Measurements from ENCODE around the gene POTEH. TPM values are rescaled to one million over a fixed set of nuclear protein-coding genes. Genes with fewer than 3 reads are reported as not detected.
"Not testable (repeated sequence)": the region's sequence is repeated elsewhere in the genome, so short reads cannot be mapped to it uniquely, and the experiment has no call there.

POTEH gene
- not detected for polyA plus RNA-seq (2012; ENCODE audit: insufficient read depth, insufficient read length)

- H3K4me3 ChIP-seq (ENCODE audit: low read length); DNase-seq (ENCODE audit: low read depth, low spot score): not testable (repeated sequence)
These were observed at the start of gene POTEH for GRCh38 chr22:15689749-15690125. POTEH (plus strand) TSS chr22:15690026; CDS start chr22:15690078, 52 bp downstream.

GRCh38 chr22:15642288-15642861 is 47.5 kb upstream of the POTEH start:
- not testable (repeated sequence) for H3K4me3 ChIP-seq (ENCODE audit: low read length); DNase-seq (ENCODE audit: low read depth, low spot score)

DNA sequence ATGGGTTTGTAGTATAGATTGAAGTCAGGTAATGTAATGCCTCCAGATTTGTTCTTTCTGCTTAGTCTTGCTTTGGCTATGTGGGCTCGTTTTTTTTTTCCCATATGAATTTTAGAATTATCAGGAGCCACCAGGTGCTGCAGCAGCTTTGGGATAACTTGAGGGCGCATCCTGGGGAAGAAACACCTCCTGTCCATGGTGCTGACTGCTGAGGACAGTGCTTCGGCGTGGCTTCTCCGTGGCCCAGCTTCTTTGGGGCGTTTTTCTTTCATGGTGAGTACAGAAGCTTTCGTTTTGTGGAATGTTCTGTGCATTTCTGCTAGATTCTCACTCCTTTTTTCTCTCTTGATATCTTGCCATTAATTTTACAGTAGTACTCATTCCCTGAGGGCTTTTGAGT is 37.9 kb upstream of the POTEH start:
- not testable (repeated sequence) for H3K4me3 ChIP-seq (ENCODE audit: low read length); DNase-seq (ENCODE audit: low read depth, low spot score)

DNA sequence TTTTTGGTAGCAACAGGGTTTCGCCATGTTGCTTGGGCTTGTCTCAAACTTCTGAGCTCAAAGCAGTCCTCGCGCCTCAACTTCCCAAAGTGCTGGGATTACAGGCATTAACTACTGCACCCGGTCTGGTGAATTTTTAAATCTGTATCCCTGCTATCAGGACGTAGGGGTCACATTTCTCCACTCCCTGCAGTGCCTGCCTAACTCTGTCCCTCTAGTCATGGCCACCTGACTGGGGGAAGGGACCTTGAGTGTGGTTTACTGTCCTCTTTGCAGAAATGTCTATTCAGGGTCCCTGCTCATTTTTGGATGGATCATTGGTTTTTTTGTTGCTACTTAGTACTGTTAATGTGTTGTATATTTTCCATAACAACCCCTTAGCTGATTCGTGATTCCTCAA is 37.1 kb upstream of the POTEH start:
- DNase-seq (ENCODE audit: low read depth, low spot score); H3K4me3 ChIP-seq (ENCODE audit: low read length): not testable (repeated sequence)

DNA sequence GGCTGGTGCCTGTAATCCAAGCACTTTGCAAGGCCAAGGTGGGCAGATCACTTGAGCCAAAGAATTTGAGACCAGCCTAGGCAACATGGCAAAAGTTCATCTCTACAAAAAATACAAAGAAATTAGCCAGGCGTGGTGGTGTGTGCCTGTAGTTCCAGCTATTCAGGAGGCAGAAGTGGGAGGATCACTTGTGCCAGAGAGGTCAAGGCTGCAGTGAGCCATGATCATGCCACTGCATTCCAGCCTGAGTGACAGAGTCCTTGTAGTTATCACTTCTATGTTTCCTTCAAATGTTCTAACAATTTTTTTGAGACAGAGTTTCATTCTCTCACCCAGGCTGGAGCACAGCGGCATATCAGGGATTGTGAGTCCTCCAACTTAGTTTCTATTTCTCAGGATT is 36.6 kb upstream of the POTEH start:
- H3K4me3 ChIP-seq (ENCODE audit: low read length); DNase-seq (ENCODE audit: low read depth, low spot score): not testable (repeated sequence)

DNA sequence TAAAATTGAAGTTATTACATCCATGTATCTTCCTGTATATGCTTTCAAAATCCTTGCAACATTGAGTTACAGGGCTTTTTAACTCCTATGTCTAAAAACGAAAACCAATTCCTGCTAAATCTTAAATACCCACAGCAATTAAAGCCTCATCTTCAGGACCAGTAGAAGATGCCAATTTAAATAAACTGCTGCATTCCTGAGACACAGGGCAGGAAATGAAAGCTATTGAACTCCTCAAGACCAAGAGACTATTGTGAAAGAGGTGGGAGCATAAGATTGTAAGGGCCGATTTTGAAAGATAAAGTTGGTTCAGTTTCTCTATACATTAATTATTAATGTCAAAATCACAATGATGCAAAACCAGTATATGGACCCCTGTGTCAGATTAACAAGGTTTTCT is 28.7 kb upstream of the POTEH start:
- not testable (repeated sequence) for H3K4me3 ChIP-seq (ENCODE audit: low read length); DNase-seq (ENCODE audit: low read depth, low spot score)

DNA sequence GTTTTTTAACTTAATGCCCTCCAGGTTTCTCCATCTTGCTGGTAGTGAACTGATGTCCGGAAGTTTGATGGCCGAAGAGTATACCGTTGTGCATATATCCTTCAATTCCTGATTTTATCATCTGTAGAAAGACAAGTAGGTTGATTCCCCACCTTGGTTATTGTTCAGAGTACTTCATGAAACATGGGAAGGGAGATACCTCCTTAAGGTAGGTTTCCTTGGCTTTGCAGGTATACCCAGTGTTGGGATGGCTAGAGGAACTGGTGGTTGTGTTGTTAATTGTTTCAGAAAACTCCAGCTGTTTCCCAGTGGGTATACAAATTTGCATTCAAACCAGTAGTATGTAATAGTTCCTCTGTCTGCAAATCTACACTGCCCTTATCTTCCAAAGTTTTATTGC is 25.1 kb upstream of the POTEH start:
- not testable (repeated sequence) for H3K4me3 ChIP-seq (ENCODE audit: low read length); DNase-seq (ENCODE audit: low read depth, low spot score)

DNA sequence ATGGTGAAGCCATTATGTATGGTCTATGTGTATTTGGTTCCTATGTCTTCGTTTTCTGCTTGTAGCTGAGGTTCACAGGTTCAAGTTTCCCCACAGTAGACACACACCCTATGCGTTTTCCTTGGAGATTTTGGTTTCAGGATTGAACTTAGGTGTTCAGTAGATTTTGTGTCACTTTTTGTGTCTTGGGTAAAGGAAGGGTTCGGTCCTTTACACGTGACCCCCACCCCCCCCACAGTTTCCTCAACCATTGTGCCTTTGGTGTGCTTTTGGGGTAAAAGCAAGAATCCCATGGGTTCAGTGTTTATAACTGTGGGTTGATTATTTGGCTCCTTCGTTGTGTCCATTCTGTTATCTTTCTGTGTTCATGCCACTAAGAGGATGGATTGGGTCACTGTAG is 24.3 kb upstream of the POTEH start:
- not testable (repeated sequence) for H3K4me3 ChIP-seq (ENCODE audit: low read length)

DNA sequence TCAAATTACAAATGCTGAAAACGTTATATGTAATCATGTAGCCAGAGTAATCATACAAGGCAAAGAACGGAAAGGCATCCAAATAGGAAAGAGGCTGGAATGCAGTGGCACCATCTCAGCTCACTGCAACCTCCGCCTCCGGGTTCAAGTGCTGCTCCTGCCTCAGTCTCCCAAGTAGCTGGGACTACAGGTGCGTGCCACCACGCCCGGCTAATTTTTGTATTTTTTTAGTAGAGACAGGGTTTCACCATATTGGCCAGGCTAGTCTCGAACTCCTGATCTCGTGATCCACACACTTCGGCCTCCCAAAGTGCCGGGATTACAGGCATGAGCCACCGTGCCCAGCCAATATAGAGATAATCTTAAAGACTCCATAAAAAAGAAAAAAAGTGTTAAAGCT is 20.4 kb upstream of the POTEH start:
- not testable (repeated sequence) for DNase-seq (ENCODE audit: low read depth, low spot score); H3K4me3 ChIP-seq (ENCODE audit: low read length)

More for the DNA sequence above, 24.3 kb upstream of the POTEH start:
- not testable (repeated sequence) for DNase-seq (ENCODE audit: low read depth, low spot score)

GRCh38 chr22:15679702-15680101 is 10.1 kb upstream of the POTEH start:
- H3K4me3 ChIP-seq (ENCODE audit: low read length); DNase-seq (ENCODE audit: low read depth, low spot score): not testable (repeated sequence)

GRCh38 chr22:15684115-15684514 is 5.7 kb upstream of the POTEH start:
- not testable (repeated sequence) for DNase-seq (ENCODE audit: low read depth, low spot score); H3K4me3 ChIP-seq (ENCODE audit: low read length)

- H3K4me3 ChIP-seq (ENCODE audit: low read length), result not testable (repeated sequence)
These were observed 5.1 kb upstream of the POTEH start for GRCh38 chr22:15684695-15685094.

GRCh38 chr22:15685641-15686040 is 4.2 kb upstream of the POTEH start:
- not testable (repeated sequence) for DNase-seq (ENCODE audit: low read depth, low spot score); H3K4me3 ChIP-seq (ENCODE audit: low read length)

More at GRCh38 chr22:15684695-15685094, 5.1 kb upstream of the POTEH start:
- DNase-seq (ENCODE audit: low read depth, low spot score), result not testable (repeated sequence)

DNA sequence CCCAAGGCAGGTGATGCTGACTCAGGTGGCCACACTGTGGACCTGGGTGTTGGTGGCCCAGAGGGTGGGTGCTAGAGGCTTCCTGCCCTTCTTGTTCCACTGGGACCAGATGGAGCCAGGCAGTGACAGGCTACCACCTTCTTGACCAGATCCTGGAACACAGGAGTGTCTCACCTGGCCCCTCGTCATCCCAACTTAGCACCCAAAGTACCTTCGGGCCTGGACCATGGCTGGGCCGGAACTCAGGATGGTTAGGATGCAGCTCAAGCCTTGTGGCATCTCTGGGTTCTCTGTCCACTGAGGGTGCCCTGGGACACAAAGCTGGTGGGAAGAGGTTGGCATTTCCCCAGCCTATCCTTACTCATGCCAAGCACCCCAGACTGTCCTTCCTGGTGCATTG is 2.7 kb upstream of the POTEH start:
- DNase-seq (ENCODE audit: low read depth, low spot score); H3K4me3 ChIP-seq (ENCODE audit: low read length): not testable (repeated sequence)

DNA sequence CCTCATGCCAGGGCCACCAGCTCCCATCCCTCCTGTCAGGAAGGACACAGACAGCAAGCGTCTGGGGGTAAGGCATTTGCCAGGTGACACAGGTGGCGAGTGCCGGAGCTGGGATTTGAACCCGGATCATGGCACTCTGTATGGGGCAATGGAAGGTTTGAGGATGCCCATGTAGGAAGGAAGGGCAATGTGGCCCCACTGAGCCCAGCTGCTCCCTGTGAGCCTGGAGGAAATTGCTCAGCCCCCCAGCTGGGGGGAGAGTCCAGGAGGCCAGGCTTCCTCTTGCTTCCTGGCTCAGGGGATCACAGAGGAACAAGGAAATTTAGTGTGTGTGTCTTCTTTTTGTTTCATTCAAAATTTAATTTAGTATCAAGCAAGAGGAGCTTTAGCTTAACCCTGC is 2.1 kb upstream of the POTEH start:
- not testable (repeated sequence) for H3K4me3 ChIP-seq (ENCODE audit: low read length); DNase-seq (ENCODE audit: low read depth, low spot score)

DNA sequence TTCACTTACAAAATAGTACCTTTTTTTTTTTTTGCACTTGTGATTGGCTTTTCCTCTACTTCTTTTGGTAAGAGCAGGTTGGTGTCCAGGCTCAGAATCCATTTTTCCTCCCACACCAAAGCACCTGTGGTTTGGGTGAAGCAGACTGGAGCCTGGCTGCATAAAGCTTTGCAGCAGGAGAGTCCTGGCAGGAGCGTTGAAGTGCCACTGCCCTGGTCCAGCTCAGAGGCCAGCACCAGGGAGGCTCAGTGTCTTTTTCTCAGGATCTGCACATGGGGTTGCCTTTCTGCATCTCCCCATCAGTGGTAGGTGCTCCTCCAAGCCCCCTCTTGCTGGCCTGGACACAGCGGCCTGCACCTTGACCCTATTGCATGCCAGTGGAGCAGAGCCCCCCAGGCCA is 1.7 kb upstream of the POTEH start:
- not testable (repeated sequence) for DNase-seq (ENCODE audit: low read depth, low spot score); H3K4me3 ChIP-seq (ENCODE audit: low read length)

GRCh38 chr22:15689012-15689748 is 646 bp upstream of the POTEH start:
- not testable (repeated sequence) for H3K4me3 ChIP-seq (ENCODE audit: low read length); DNase-seq (ENCODE audit: low read depth, low spot score)

GRCh38 chr22:15713600-15713999 is 23.8 kb downstream of the POTEH start:
- not testable (repeated sequence) for DNase-seq (ENCODE audit: low read depth, low spot score); H3K4me3 ChIP-seq (ENCODE audit: low read length)

DNA sequence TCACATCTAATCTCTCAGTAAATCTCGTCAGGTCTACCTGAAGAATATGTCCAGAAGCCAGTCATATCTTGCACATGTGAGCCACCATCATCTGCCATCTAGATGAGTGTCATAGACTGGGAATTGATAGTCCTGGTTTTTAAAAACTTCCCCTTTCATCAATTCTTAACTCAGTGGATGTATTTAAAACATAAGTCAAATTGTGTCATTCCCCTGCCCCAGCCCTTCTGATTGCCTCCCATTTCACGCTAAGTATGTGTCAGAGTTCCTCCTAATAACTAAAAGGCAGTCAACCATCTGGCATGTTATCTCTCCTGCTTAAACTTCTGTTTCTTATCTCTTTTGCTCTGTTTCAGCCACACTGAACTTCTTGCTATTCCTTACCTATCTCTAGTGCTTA is 24.3 kb downstream of the POTEH start:
- not testable (repeated sequence) for DNase-seq (ENCODE audit: low read depth, low spot score); H3K4me3 ChIP-seq (ENCODE audit: low read length)

DNA sequence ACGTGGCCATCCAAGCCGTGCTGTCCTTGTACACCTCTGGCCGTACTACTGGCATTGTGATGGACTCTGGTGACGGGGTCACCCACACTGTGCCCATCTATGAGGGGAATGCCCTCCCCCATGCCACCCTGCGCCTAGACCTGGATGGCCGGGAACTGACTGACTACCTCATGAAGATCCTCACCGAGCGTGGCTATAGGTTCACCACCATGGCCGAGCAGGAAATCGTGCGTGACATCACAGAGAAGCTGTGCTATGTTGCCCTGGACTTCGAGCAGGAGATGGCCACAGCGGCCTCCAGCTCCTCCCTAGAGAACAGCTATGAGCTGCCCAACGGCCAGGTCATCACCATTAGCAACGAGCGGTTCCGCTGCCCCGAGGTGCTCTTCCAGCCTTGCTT is 32.1 kb downstream of the POTEH start:
- DNase-seq (ENCODE audit: low read depth, low spot score); H3K4me3 ChIP-seq (ENCODE audit: low read length): not testable (repeated sequence)

Measured in Jurkat, Clone E6-1 (cell line).